ENCODE measurements around the gene KRTAP3-3. TPM values are rescaled to one million over a fixed set of nuclear protein-coding genes. Genes with fewer than 3 reads are reported as not detected.

Gene KRTAP3-3
- total and polyA plus RNA-seq, 2 experiments from 2014 or later: not detected

GRCh38 chr17:40961591-40961990, 32.4 kb downstream of the KRTAP3-3 start (continued):
- TF ChIP-seq ZNF462 (CRISPR knock-in tag; IDR thresholded peaks at IDR 0.05): no peak

- Histone ChIP-seq H3K4me2 (0 out of 2 replicates have a peak overlapping the region, but pooled peaks have one; percentile 35), H4K20me1 (replicated peaks; ENCODE audit: insufficient read depth) (no peaks in the 10 kb centered on the region), H3K4me1 (ENCODE audit: insufficient read depth) (peaks cover 23% of the 10 kb centered on the region), H3K9me2 (ENCODE audit: insufficient read depth) (0 out of 2 replicates have a peak, but pooled peaks cover 3% of the 10 kb centered on the region), H3K27ac (ENCODE audit: low read depth) (no peak overlapping the region), H3F3A (replicated peaks; ENCODE audit: low read depth) (no peaks in the 10 kb centered on the region), H3K79me2 (replicated peaks; ENCODE audit: insufficient read depth) (no peaks in the 10 kb centered on the region), H2AFZ (peak overlapping the region; percentile 78; the same call in 1 of the 2 replicates), H3K4me3 (no peak overlapping the region), H3K27me3 (ENCODE audit: insufficient read depth) (no peaks in the 10 kb centered on the region), H3K36me3 (ENCODE audit: insufficient read depth) (no peaks in the 10 kb centered on the region)
- H3K27ac Mint-ChIP-seq: no peak overlapping the region
- peak; percentile 17 for DNase-seq (ENCODE audit: low spot score)
- H3K36me3 Mint-ChIP-seq (ENCODE audit: low read depth): no peaks in the 10 kb centered on the region
- no peaks in the 10 kb centered on the region; the same call in 2 of the 3 replicates for H3K9me3 Mint-ChIP-seq
- no peak overlapping the region for H3K4me3 Mint-ChIP-seq
- no peak for TF ChIP-seq EZH2 (IDR thresholded peaks at IDR 0.05; ENCODE audit: low read depth, unreplicated experiment)
- no peak for TF ChIP-seq CTCF (conservative IDR thresholded peaks at IDR 0.05; ENCODE audit: low read depth in 2 of 2)
- TF ChIP-seq ZNF331 (CRISPR knock-in tag; IDR thresholded peaks at IDR 0.05; ENCODE audit: low read depth): no peak
- TF ChIP-seq POLR2AphosphoS5 (IDR thresholded peaks at IDR 0.05; ENCODE audit: low read depth): no peak
- no peak for TF ChIP-seq STAT1 (IDR thresholded peaks at IDR 0.05; ENCODE audit: unreplicated experiment)
- TF ChIP-seq JUNB (IDR thresholded peaks at IDR 0.05; ENCODE audit: unreplicated experiment): no peak
- TF ChIP-seq CREB1 (CRISPR knock-in tag; IDR thresholded peaks at IDR 0.05; ENCODE audit: low read depth): no peak
- ATAC-seq: no peak
- peaks cover 31% of the 10 kb centered on the region for H3K4me1 Mint-ChIP-seq
- H3K27me3 Mint-ChIP-seq (ENCODE audit: insufficient read depth, low read depth, poor library complexity): no peaks in the 10 kb centered on the region
Observed at GRCh38 chr17:40960144-40960543, 33.8 kb downstream of the KRTAP3-3 start.
